ENCODE results near the gene KRT82. TPM values are rescaled to one million over a fixed set of nuclear protein-coding genes. Genes with fewer than 3 reads are reported as not detected.
"Not testable (repeated sequence)": the region's sequence is repeated elsewhere in the genome, so short reads cannot be mapped to it uniquely, and the experiment has no call there.

Gene KRT82
- total RNA-seq, 2 experiments from 2014 or later = not detected

DNA sequence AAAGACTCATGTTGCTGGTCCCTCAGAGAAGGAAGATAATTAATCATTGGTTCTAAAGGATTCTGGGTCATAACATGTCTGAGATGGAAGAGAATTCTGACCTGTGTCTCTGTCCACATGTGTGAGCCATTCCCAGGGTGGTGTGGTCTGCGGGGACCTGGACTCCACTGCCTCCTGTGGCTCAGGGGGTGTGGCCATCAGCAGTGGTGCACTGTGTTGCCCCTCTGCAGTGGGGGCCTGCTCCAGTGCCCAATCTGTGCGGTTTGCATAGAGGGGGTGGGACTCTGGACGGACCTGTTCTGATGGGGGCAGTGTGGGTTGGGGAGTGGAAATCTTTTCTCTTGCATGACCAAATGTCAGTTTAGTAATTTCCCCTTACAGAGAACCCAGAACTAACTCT lies 52.4 kb downstream of the KRT82 start:
- no peak overlapping the region for H3K27ac Mint-ChIP-seq
- no peak overlapping the region for H3K4me3 Mint-ChIP-seq
- H3K27me3 Mint-ChIP-seq = peaks cover 30% of the 10 kb centered on the region
- ChIA-PET CTCF (interaction anchor here (1.1 kb wide), 1 partner anchor 8 kb away, joined by 3 read pairs; no protein-coding TSS in a partner anchor), POLR2A (no interaction called here)
- DNase-seq = no peak
- H3K4me1 Mint-ChIP-seq = peaks cover 15% of the 10 kb centered on the region
- H3K9me3 Mint-ChIP-seq = no peaks in the 10 kb centered on the region
- H3K36me3 Mint-ChIP-seq (ENCODE audit: low read depth) = no peaks in the 10 kb centered on the region

DNA sequence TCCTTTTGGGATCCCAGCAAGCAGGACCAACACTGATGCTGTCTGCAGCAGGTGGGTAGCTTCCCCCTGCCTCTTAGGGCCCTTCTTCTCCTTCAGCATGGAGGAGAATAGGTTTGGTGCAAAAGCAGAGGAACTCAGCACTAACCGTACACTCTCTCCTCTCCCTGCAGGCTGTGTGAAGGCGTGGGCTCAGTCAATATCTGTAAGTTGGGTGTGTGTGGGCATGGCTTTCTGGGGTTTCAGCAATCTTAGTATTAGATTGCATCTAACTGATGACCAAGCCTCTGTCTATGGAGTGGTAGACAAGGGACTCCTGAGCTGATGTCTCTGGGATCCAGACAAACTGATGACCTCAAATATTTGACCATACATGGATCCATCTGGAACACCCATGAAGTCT lies 53.2 kb downstream of the KRT82 start:
- Mint-ChIP-seq H3K27me3 (peaks cover 37% of the 10 kb centered on the region), H3K4me1 (peaks cover 11% of the 10 kb centered on the region), H3K9me3 (no peaks in the 10 kb centered on the region), H3K27ac (no peak overlapping the region), H3K4me3 (no peak overlapping the region), H3K36me3 (ENCODE audit: low read depth) (no peaks in the 10 kb centered on the region)
- ChIA-PET CTCF (interaction anchor here (0.9 to 2.3 kb wide), 4 partner anchors 9 to 25 kb away, joined by 3 to 18 read pairs (median 4); no protein-coding TSS in a partner anchor), POLR2A (no interaction called here)
- no peak for DNase-seq

DNA sequence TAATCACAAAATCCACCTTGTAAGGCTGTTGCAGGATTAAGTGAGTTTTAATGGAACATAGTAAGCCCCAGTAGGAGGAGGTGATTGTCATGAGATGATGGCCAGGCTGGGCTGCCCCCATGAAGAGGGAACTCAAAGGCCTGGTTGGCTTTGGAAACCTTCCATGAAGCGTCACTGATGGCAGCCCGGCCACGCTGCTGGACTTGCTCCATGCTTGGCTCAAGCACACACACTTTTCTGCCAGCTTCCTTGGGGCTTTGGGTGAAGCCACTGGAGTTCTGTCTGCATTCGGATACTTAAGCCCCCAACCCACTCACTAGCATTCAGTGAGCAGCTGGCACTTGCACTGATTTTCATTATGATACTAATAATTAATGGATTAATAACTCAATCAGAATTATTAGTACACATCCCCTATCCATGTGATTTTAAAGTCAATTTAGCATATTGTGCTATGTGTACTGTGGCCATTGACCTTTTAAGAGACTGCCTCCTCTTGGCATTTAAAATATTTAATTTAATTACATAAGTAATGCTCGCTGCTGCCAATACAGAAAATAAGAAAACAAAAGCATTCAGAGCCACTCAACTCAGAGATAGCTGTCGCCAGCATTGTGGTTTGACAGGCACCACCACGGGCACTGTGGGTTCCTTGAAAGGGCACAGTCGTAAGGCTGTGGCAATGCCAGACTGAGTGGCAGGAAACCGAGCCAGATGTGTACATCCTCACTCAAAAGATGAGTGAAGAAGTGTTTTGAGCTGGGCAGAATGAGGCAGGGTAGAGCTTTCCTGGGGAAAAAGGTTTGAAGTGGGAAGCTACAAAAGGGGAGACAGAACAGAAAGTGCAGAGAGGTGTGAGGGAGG lies 54.7 kb downstream of the KRT82 start:
- no peak overlapping the region for H3K4me3 Mint-ChIP-seq
- H3K36me3 Mint-ChIP-seq (ENCODE audit: low read depth) = no peaks in the 10 kb centered on the region
- CTCF ChIA-PET = interaction anchor here (0.8 to 2.3 kb wide), 6 partner anchors 10 to 381 kb away, joined by 3 to 18 read pairs (median 4); no protein-coding TSS in a partner anchor
- POLR2A ChIA-PET = interaction anchor here (0.5 to 0.9 kb wide), 3 partner anchors 23 to 106 kb away, joined by 3 read pairs; no protein-coding TSS in a partner anchor
- no peaks in the 10 kb centered on the region for H3K9me3 Mint-ChIP-seq
- H3K4me1 Mint-ChIP-seq = peaks cover 8% of the 10 kb centered on the region
- H3K27ac Mint-ChIP-seq = no peak overlapping the region
- H3K27me3 Mint-ChIP-seq = peaks cover 40% of the 10 kb centered on the region
- peak; percentile 71 for DNase-seq

DNA sequence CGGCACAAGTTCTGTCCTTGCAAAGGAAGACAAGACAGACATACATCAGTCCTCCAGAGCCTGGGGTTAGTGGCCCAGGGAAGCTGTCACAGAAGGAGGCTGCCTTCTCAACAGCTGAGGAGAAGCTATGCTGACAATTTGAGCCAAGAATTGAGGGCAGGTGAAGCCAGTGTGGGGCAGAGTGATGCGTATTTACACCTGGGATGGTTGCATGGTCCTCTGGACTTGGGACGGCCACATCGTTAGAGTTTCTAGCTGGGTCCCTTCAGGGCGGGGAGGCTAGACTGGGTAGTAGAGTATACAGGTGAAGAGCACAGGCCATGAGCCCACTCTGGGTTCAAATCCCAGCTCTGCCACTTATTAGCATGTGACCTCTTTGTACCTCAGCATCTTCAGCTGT lies 55.3 kb downstream of the KRT82 start:
- Mint-ChIP-seq H3K9me3 (no peaks in the 10 kb centered on the region), H3K4me3 (no peak overlapping the region), H3K27me3 (peaks cover 42% of the 10 kb centered on the region), H3K36me3 (ENCODE audit: low read depth) (no peaks in the 10 kb centered on the region), H3K4me1 (peaks cover 8% of the 10 kb centered on the region), H3K27ac (no peak overlapping the region)
- DNase-seq = no peak
- POLR2A ChIA-PET = no interaction called here
- CTCF ChIA-PET = interaction anchor here (0.9 to 2.3 kb wide), 4 partner anchors 11 to 380 kb away, joined by 3 to 18 read pairs (median 6); no protein-coding TSS in a partner anchor

DNA sequence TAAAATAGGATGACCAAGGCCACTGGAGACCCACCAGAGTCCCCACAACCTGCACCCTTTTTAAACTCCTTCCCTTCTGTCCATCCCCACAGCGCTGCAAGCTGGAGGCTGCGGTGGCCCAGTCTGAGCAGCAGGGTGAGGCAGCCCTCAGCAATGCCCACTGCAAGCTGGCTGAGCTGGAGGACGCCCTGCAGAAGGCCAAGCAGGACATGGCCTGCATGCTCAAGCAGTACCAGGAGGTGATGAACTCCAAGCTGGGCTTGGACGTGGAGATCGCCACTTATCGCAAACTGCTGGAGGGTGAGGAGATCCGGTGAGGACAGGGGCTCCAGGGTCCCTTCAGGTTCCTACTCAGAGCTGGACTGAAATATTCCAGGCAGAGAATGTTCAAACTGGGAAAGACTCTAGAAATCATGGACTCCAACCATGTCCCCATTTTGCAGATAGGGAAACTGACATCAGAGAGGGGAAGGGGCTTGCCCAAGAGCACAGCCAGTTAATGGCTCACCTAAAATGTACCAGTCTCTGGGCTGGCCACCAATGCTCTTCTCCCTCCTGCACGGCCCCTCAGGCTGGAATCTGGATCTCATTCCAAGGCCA lies 56.0 kb downstream of the KRT82 start:
- peaks cover 46% of the 10 kb centered on the region for H3K27me3 Mint-ChIP-seq
- POLR2A ChIA-PET = no interaction called here
- no peaks in the 10 kb centered on the region for H3K9me3 Mint-ChIP-seq
- no peak overlapping the region for H3K27ac Mint-ChIP-seq
- no peak for DNase-seq
- peaks cover 8% of the 10 kb centered on the region for H3K4me1 Mint-ChIP-seq
- H3K36me3 Mint-ChIP-seq (ENCODE audit: low read depth) = no peaks in the 10 kb centered on the region
- no peak overlapping the region for H3K4me3 Mint-ChIP-seq
- CTCF ChIA-PET = interaction anchor here (0.7 to 1.3 kb wide), 3 partner anchors 12 to 38 kb away, joined by 3 to 5 read pairs (median 3); no protein-coding TSS in a partner anchor

DNA sequence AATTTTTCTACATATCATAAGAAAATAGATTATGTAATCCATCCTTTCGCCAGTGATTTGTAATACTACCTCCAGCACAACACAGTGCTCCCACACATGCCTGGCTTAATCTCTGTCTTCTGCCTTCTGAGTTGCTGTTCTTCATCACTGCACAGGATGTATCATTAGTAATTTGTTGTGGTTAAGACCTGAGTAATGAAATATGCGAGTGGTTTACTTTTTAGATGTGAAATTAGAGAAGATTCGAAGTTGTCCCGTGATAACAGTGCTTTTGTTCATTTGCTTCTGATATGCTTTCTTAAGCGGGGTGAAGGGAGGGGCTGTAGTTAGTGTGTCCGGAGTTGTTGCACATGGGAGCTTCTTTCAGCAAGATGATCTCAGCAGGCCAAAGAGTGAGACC lies 56.9 kb downstream of the KRT82 start:
- H3K4me3 Mint-ChIP-seq = no peak overlapping the region
- peaks cover 8% of the 10 kb centered on the region for H3K4me1 Mint-ChIP-seq
- H3K36me3 Mint-ChIP-seq (ENCODE audit: low read depth) = no peaks in the 10 kb centered on the region
- POLR2A ChIA-PET = no interaction called here
- H3K27me3 Mint-ChIP-seq = peaks cover 44% of the 10 kb centered on the region
- CTCF ChIA-PET = interaction anchor here (1.1 kb wide), 1 partner anchor 13 kb away, joined by 5 read pairs; no protein-coding TSS in a partner anchor
- H3K27ac Mint-ChIP-seq = no peak overlapping the region
- DNase-seq = no peak
- H3K9me3 Mint-ChIP-seq = no peaks in the 10 kb centered on the region

DNA sequence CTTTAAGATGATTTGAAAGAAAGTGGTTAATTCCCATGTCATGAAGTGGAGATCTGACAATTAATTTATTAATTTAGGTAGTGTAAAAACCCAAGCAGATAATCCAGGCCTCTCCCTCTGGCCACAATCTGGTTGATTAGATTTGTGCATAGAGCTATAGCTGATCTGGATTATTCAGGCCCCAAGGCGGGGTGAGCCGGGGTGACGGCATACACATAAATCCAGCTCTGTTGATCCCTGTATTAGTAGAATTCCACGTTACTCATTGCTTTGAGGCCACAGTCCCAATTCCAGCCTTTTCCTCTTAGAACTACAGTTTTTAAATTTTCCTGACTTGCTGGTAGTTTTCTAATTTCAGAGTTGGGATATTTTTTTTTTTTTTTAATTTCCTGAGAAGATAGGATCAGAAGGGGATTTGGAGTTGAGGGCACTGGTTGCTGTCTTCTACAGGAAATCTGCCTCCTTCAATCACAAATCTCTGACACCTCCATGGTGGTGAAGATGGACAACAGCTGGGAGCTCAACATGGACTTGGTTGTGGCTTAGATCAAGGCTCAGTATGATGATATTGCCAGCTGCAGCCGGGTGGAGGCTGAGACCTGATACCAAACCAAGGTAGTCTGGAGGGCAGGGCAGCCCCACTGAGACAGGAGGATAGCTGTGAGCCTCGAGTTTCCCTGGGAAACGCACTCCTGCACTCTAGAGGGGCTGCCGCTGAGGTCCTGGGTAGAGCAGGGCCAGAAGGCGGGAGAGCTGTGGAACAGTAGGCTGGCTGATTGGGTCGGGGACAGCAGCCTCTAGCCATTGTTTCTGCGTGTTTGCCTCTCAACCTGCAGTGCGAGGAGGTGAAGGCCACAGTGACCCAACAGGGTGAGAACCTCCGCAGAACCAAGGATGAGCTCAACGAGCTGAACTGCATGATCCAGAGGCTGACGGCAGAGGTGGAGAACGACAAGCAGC lies 58.3 kb downstream of the KRT82 start:
- CTCF ChIA-PET = interaction anchor here (0.7 kb wide), 1 partner anchor 82 kb away, joined by 3 read pairs; no protein-coding TSS in a partner anchor
- no peak overlapping the region for H3K27ac Mint-ChIP-seq
- POLR2A ChIA-PET = no interaction called here
- H3K9me3 Mint-ChIP-seq = no peaks in the 10 kb centered on the region
- H3K27me3 Mint-ChIP-seq = peaks cover 34% of the 10 kb centered on the region
- H3K4me1 Mint-ChIP-seq = peaks cover 8% of the 10 kb centered on the region
- no peak for DNase-seq
- no peaks in the 10 kb centered on the region for H3K36me3 Mint-ChIP-seq (ENCODE audit: low read depth)
- H3K4me3 Mint-ChIP-seq = no peak overlapping the region

DNA sequence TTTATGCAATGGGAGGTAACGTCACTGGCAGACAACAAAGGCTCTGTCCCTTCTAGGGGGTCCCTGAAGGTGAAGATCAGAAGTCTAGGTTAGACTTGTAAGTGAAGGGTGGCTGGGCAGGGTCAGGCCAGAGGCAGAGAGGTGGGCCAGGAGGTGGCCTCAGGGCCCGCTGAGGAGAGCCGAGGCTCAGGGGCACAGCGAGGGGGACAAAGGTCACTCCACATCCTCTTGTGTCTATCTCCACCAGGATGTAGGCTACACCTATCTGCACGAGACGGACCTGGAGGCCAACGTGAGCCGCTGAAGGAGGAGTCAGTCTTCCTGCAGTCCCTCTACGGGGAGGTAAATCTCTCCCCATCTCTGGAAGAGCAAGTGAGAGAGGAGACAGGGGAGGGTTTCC lies 59.1 kb downstream of the KRT82 start:
- peaks cover 30% of the 10 kb centered on the region for H3K27me3 Mint-ChIP-seq
- POLR2A ChIA-PET = no interaction called here

DNA sequence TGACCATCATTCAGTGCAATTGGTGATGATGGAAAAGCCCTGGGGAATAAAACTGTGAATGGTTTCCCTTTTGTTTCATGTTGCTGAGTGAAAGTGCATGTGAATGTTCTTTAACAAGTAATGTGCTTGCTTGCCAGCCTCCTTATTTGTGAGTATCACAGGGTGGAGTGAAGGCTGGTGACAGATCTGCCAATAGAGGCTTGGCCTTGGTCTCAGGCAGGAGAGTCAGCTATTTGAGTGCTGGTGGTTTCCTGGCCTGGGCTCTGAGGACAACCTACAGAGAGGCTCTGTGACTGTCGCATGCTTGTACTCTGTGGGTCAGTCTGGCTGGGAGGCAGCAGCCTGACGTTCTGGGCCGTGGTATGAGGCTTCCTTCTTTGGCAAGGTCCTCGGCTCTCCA lies 59.5 kb downstream of the KRT82 start:
- peaks cover 31% of the 10 kb centered on the region for H3K27me3 Mint-ChIP-seq
- H3K27ac Mint-ChIP-seq = no peak overlapping the region
- peaks cover 4% of the 10 kb centered on the region for H3K4me1 Mint-ChIP-seq
- ChIA-PET CTCF (no interaction called here), POLR2A (no interaction called here)
- no peak for DNase-seq
- no peaks in the 10 kb centered on the region for H3K36me3 Mint-ChIP-seq (ENCODE audit: low read depth)
- H3K4me3 Mint-ChIP-seq = no peak overlapping the region
- H3K9me3 Mint-ChIP-seq = no peaks in the 10 kb centered on the region

More for the DNA sequence above, 59.1 kb downstream of the KRT82 start:
- Mint-ChIP-seq H3K4me1 (peaks cover 7% of the 10 kb centered on the region), H3K27ac (no peak overlapping the region), H3K36me3 (ENCODE audit: low read depth) (no peaks in the 10 kb centered on the region), H3K4me3 (no peak overlapping the region), H3K9me3 (no peaks in the 10 kb centered on the region)
- CTCF ChIA-PET = no interaction called here
- DNase-seq = no peak

DNA sequence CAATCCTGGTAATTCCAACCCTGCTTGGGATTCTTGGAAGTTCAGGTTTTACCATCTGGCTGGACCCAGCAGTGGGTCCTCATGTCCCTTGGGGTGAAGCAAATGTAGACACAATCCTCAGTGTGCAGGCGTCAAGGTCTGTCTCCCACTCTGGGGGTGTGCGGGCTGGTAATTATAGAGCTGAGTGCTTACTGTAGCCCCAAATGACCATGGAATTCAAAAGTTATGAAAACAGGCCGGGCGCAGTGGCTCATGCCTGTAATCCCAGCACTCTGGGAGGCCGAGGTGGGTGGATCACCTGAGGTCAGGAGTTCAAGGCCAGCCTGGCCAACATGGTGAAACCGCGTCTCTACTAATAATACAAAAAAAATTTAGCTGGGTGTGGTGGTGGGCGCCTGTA lies 61.1 kb downstream of the KRT82 start:
- H3K27ac Mint-ChIP-seq, CTCF ChIA-PET: not testable (repeated sequence)

DNA sequence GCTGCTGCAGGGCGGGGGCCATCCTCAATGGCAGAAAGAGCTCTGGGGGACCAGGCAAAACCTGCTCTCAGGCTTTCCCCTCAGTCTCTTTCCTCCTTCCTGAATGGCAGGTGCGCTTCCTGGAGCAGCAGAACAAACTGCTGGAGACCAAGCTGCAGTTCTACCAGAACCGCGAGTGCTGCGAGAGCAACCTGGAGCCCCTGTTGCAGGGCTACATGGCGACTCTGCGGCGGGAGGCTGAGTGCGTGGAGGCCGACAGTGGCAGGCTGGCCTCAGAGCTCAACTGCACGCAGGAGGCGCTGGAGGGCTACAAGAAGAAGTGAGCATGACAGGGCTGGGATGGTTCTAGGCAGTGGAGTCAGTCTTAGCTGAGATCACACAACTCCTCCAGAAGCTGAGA lies 62.0 kb downstream of the KRT82 start:
- ChIA-PET CTCF (interaction anchor here (1.2 kb wide), 1 partner anchor 541 kb away, joined by 3 read pairs; no protein-coding TSS in a partner anchor), POLR2A (no interaction called here)
- Mint-ChIP-seq H3K9me3 (no peaks in the 10 kb centered on the region), H3K36me3 (ENCODE audit: low read depth) (no peaks in the 10 kb centered on the region), H3K27me3 (peaks cover 23% of the 10 kb centered on the region), H3K27ac (no peak overlapping the region), H3K4me3 (no peak overlapping the region), H3K4me1 (no peaks in the 10 kb centered on the region)
- no peak for DNase-seq

More for the DNA sequence above, 61.1 kb downstream of the KRT82 start:
- DNase-seq; H3K4me3 Mint-ChIP-seq; H3K9me3 Mint-ChIP-seq; POLR2A ChIA-PET; H3K4me1 Mint-ChIP-seq; H3K36me3 Mint-ChIP-seq (ENCODE audit: low read depth): not testable (repeated sequence)
- peaks cover 27% of the 10 kb centered on the region for H3K27me3 Mint-ChIP-seq

All from activated CD4-positive, alpha-beta memory T cell treated with anti-CD3 and anti-CD28 coated beads, Interleukin-2, amount 10 ng/mL, durations not matched to agents 7 days and 5 days (primary cell).